Measurements from ENCODE around the gene ARMC8. TPM values are rescaled to one million over a fixed set of nuclear protein-coding genes. Genes with fewer than 3 reads are reported as not detected.

Gene ARMC8
- total and polyA plus RNA-seq, 2 of the 8 experiments (the other 6 are each of a cell fraction or from before 2014, with no cell fraction given) = 47.3 to 58.5 TPM

DNA sequence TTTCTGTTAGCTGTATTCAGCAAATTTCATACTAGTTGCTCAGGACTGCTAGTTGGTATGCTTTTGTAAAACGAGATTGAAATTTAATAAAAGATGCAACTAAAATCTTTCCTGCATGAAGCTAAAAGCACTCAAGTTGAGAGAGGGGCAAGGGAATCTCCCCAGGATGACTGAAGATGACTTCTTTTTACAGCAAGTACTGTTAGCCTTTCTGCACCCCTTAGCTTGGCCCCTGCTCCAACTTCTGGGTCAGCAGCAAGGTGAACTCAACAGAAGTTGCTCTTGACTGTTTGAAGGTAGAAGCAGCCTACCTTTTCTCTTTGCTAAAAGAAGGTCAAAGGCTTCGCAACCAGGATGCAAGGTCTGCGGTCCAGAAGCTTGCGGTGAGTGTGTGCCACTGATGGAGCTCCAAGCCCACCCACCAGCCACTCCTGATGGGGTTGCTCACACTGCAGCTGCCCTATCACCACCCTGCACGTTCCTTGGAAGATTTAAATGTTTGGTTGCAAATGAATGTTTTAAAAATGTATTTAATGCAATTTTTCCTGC, 110.0 kb downstream of the ARMC8 start (continued):
- TF ChIP-seq, protein P1, sequence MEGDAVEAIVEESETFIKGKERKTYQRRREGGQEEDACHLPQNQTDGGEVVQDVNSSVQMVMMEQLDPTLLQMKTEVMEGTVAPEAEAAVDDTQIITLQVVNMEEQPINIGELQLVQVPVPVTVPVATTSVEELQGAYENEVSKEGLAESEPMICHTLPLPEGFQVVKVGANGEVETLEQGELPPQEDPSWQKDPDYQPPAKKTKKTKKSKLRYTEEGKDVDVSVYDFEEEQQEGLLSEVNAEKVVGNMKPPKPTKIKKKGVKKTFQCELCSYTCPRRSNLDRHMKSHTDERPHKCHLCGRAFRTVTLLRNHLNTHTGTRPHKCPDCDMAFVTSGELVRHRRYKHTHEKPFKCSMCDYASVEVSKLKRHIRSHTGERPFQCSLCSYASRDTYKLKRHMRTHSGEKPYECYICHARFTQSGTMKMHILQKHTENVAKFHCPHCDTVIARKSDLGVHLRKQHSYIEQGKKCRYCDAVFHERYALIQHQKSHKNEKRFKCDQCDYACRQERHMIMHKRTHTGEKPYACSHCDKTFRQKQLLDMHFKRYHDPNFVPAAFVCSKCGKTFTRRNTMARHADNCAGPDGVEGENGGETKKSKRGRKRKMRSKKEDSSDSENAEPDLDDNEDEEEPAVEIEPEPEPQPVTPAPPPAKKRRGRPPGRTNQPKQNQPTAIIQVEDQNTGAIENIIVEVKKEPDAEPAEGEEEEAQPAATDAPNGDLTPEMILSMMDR (IDR thresholded peaks at IDR 0.05; ENCODE audit: control extremely low read depth in 1 of 3, insufficient read depth in 1 of 3, low read depth in 1 of 3, low read length in 3 of 3) = no peak
- TF ChIP-seq JUND (IDR thresholded peaks at IDR 0.05; ENCODE audit: low read length) = no peak

Measured in H1 (cell line).